ENCODE data around the gene KATNIP. TPM values are rescaled to one million over a fixed set of nuclear protein-coding genes. Genes with fewer than 3 reads are reported as not detected.

The KATNIP gene
- total and polyA plus RNA-seq, 2 of the 13 experiments (the other 11 are each of a cell fraction or from before 2014, with no cell fraction given): 9.7 to 12.0 TPM

- TF ChIP-seq ZNF766 (CRISPR knock-in tag; IDR thresholded peaks at IDR 0.05; ENCODE audit: borderline replicate concordance) (no peak), SPEN (CRISPR knock-in tag; IDR thresholded peaks at IDR 0.05; ENCODE audit: low read depth) (peak; percentile 67), ZNF761 (CRISPR knock-in tag; conservative IDR thresholded peaks at IDR 0.05) (0 out of 2 replicates have a peak, but pooled peaks have one; percentile 60), GABPA (IDR thresholded peaks at IDR 0.05; ENCODE audit: low read depth, low read length) (no peak), GABPA (CRISPR knock-in tag; IDR thresholded peaks at IDR 0.05; ENCODE audit: low read depth) (peak; percentile 21; the same call in 1 of the 2 replicates), ZNF18 (CRISPR knock-in tag; IDR thresholded peaks at IDR 0.05; ENCODE audit: insufficient replicate concordance) (no peak), ATF7 (IDR thresholded peaks at IDR 0.05) (no peak), ATF7 (CRISPR knock-in tag; IDR thresholded peaks at IDR 0.05) (no peak), SALL1 (CRISPR knock-in tag; IDR thresholded peaks at IDR 0.05) (peak; percentile 96), ZNF672 (CRISPR knock-in tag; IDR thresholded peaks at IDR 0.05) (no peak), SOX5 (CRISPR knock-in tag; IDR thresholded peaks at IDR 0.05; ENCODE audit: borderline replicate concordance) (peak; percentile 73), HINFP (CRISPR knock-in tag; IDR thresholded peaks at IDR 0.05; ENCODE audit: low read depth) (no peak), ZNF335 (CRISPR knock-in tag; IDR thresholded peaks at IDR 0.05) (no peak), PRPF4 (IDR thresholded peaks at IDR 0.05; ENCODE audit: low read depth, low read length, poor library complexity, severe bottlenecking) (no peak), ZNF503 (CRISPR knock-in tag; IDR thresholded peaks at IDR 0.05) (peak; percentile 43; the same call in 1 of the 2 replicates), ZNF281 (CRISPR knock-in tag; IDR thresholded peaks at IDR 0.05; ENCODE audit: borderline replicate concordance) (no peak), ZZZ3 (CRISPR knock-in tag; IDR thresholded peaks at IDR 0.05; ENCODE audit: borderline replicate concordance) (no peak; the same call in 1 of the 2 replicates), MYNN (CRISPR knock-in tag; IDR thresholded peaks at IDR 0.05; ENCODE audit: low read depth) (no peak), SOX13 (IDR thresholded peaks at IDR 0.05) (no peak), SOX13 (CRISPR knock-in tag; conservative IDR thresholded peaks at IDR 0.05 in 1 of 2, IDR thresholded peaks at IDR 0.05 in 1 of 2) (peak in 1 of 2 experiments; percentile 66; a peak in 1 of 4 replicates), NCOA2 (CRISPR knock-in tag; IDR thresholded peaks at IDR 0.05) (peak; percentile 72), ZFP41 (CRISPR knock-in tag; IDR thresholded peaks at IDR 0.05; ENCODE audit: borderline replicate concordance) (no peak)
Observed at GRCh38 chr16:27579087-27579980, 29.4 kb downstream of the KATNIP start (continued).

Measured in HepG2 (cell line).